ENCODE data around the gene HES3.

The HES3 gene

GRCh38 chr1:6247651-6248050 is 3.7 kb downstream of the HES3 start:
- Histone ChIP-seq H3K4me3 (ENCODE audit: low read depth, low read length) (no peak overlapping the region), H3K9ac (ENCODE audit: low read depth, low read length) (no peak overlapping the region), H3K27ac (ENCODE audit: low read depth, low read length) (no peak overlapping the region), H3K27me3 (ENCODE audit: control insufficient read depth, insufficient read depth, low read length) (peaks cover 66% of the 10 kb centered on the region), H3K4me1 (ENCODE audit: control insufficient read depth, insufficient read depth, low read length) (peaks cover 13% of the 10 kb centered on the region; the same call in 1 of the 2 replicates), H3K9me3 (ENCODE audit: control insufficient read depth, insufficient read depth, low read length) (no peaks in the 10 kb centered on the region), H3K36me3 (ENCODE audit: control insufficient read depth, insufficient read depth, low read length) (no peaks in the 10 kb centered on the region)

- Histone ChIP-seq H3K4me1 (ENCODE audit: control insufficient read depth, insufficient read depth, low read length) (peaks cover 9% of the 10 kb centered on the region; the same call in 1 of the 2 replicates), H3K4me3 (ENCODE audit: low read depth, low read length) (no peak overlapping the region), H3K27me3 (ENCODE audit: control insufficient read depth, insufficient read depth, low read length) (peaks cover 60% of the 10 kb centered on the region), H3K9ac (ENCODE audit: low read depth, low read length) (no peak overlapping the region), H3K36me3 (ENCODE audit: control insufficient read depth, insufficient read depth, low read length) (no peaks in the 10 kb centered on the region), H3K9me3 (ENCODE audit: control insufficient read depth, insufficient read depth, low read length) (no peaks in the 10 kb centered on the region), H3K27ac (ENCODE audit: low read depth, low read length) (no peak overlapping the region)
These were observed 4.3 kb downstream of the HES3 start for GRCh38 chr1:6248161-6248776.

- no peaks in the 10 kb centered on the region for H3K36me3 ChIP-seq (ENCODE audit: control insufficient read depth, insufficient read depth, low read length)
- H3K4me3 ChIP-seq (ENCODE audit: low read depth, low read length), result peak overlapping the region; percentile 45; the same call in 1 of the 2 replicates
- H3K27ac ChIP-seq (ENCODE audit: low read depth, low read length), result no peak overlapping the region
- H3K9me3 ChIP-seq (ENCODE audit: control insufficient read depth, insufficient read depth, low read length), result no peaks in the 10 kb centered on the region
- no peak overlapping the region for H3K9ac ChIP-seq (ENCODE audit: low read depth, low read length)
- peaks cover 4% of the 10 kb centered on the region; the same call in 1 of the 2 replicates for H3K4me1 ChIP-seq (ENCODE audit: control insufficient read depth, insufficient read depth, low read length)
- H3K27me3 ChIP-seq (ENCODE audit: control insufficient read depth, insufficient read depth, low read length), result peaks cover 56% of the 10 kb centered on the region
These were observed 5.2 kb downstream of the HES3 start for GRCh38 chr1:6248932-6249738.

- peaks cover 4% of the 10 kb centered on the region; the same call in 1 of the 2 replicates for H3K4me1 ChIP-seq (ENCODE audit: control insufficient read depth, insufficient read depth, low read length)
- H3K9me3 ChIP-seq (ENCODE audit: control insufficient read depth, insufficient read depth, low read length), result no peaks in the 10 kb centered on the region
- H3K27me3 ChIP-seq (ENCODE audit: control insufficient read depth, insufficient read depth, low read length), result peaks cover 56% of the 10 kb centered on the region
- peaks cover 3% of the 10 kb centered on the region; the same call in 1 of the 2 replicates for H3K36me3 ChIP-seq (ENCODE audit: control insufficient read depth, insufficient read depth, low read length)
- peak overlapping the region; percentile 45; the same call in 1 of the 2 replicates for H3K4me3 ChIP-seq (ENCODE audit: low read depth, low read length)
- no peak overlapping the region for H3K27ac ChIP-seq (ENCODE audit: low read depth, low read length)
- no peak overlapping the region for H3K9ac ChIP-seq (ENCODE audit: low read depth, low read length)
These were observed 6.0 kb downstream of the HES3 start for GRCh38 chr1:6249739-6250689.

GRCh38 chr1:6251233-6251632 is 7.3 kb downstream of the HES3 start:
- no peak overlapping the region for H3K4me3 ChIP-seq (ENCODE audit: low read depth, low read length)
- H3K9me3 ChIP-seq (ENCODE audit: control insufficient read depth, insufficient read depth, low read length), result no peaks in the 10 kb centered on the region
- no peak overlapping the region for H3K9ac ChIP-seq (ENCODE audit: low read depth, low read length)
- H3K4me1 ChIP-seq (ENCODE audit: control insufficient read depth, insufficient read depth, low read length), result peaks cover 4% of the 10 kb centered on the region; the same call in 1 of the 2 replicates
- peaks cover 3% of the 10 kb centered on the region; the same call in 1 of the 2 replicates for H3K36me3 ChIP-seq (ENCODE audit: control insufficient read depth, insufficient read depth, low read length)
- H3K27me3 ChIP-seq (ENCODE audit: control insufficient read depth, insufficient read depth, low read length), result peaks cover 56% of the 10 kb centered on the region
- no peak overlapping the region for H3K27ac ChIP-seq (ENCODE audit: low read depth, low read length)

GRCh38 chr1:6251681-6252373 is 7.8 kb downstream of the HES3 start:
- Histone ChIP-seq H3K4me1 (ENCODE audit: control insufficient read depth, insufficient read depth, low read length) (peaks cover 4% of the 10 kb centered on the region; the same call in 1 of the 2 replicates), H3K27me3 (ENCODE audit: control insufficient read depth, insufficient read depth, low read length) (peaks cover 56% of the 10 kb centered on the region), H3K9me3 (ENCODE audit: control insufficient read depth, insufficient read depth, low read length) (no peaks in the 10 kb centered on the region), H3K36me3 (ENCODE audit: control insufficient read depth, insufficient read depth, low read length) (peaks cover 3% of the 10 kb centered on the region; the same call in 1 of the 2 replicates), H3K27ac (ENCODE audit: low read depth, low read length) (no peak overlapping the region), H3K4me3 (ENCODE audit: low read depth, low read length) (no peak overlapping the region), H3K9ac (ENCODE audit: low read depth, low read length) (no peak overlapping the region)

GRCh38 chr1:6252374-6252710 is 8.4 kb downstream of the HES3 start:
- H3K9me3 ChIP-seq (ENCODE audit: control insufficient read depth, insufficient read depth, low read length), result no peaks in the 10 kb centered on the region
- peaks cover 51% of the 10 kb centered on the region for H3K27me3 ChIP-seq (ENCODE audit: control insufficient read depth, insufficient read depth, low read length)
- no peak overlapping the region for H3K9ac ChIP-seq (ENCODE audit: low read depth, low read length)
- peaks cover 3% of the 10 kb centered on the region; the same call in 1 of the 2 replicates for H3K36me3 ChIP-seq (ENCODE audit: control insufficient read depth, insufficient read depth, low read length)
- no peaks in the 10 kb centered on the region for H3K4me1 ChIP-seq (ENCODE audit: control insufficient read depth, insufficient read depth, low read length)
- H3K27ac ChIP-seq (ENCODE audit: low read depth, low read length), result no peak overlapping the region
- no peak overlapping the region for H3K4me3 ChIP-seq (ENCODE audit: low read depth, low read length)

GRCh38 chr1:6253380-6253779 is 9.4 kb downstream of the HES3 start:
- Histone ChIP-seq H3K9ac (ENCODE audit: low read depth, low read length) (no peak overlapping the region), H3K27ac (ENCODE audit: low read depth, low read length) (no peak overlapping the region), H3K27me3 (ENCODE audit: control insufficient read depth, insufficient read depth, low read length) (peaks cover 40% of the 10 kb centered on the region)

GRCh38 chr1:6254691-6255090 is 10.7 kb downstream of the HES3 start:
- Histone ChIP-seq H3K36me3 (ENCODE audit: control insufficient read depth, insufficient read depth, low read length) (peaks cover 3% of the 10 kb centered on the region; the same call in 1 of the 2 replicates), H3K9me3 (ENCODE audit: control insufficient read depth, insufficient read depth, low read length) (no peaks in the 10 kb centered on the region), H3K27me3 (ENCODE audit: control insufficient read depth, insufficient read depth, low read length) (peaks cover 41% of the 10 kb centered on the region), H3K27ac (ENCODE audit: low read depth, low read length) (no peak overlapping the region), H3K9ac (ENCODE audit: low read depth, low read length) (no peak overlapping the region), H3K4me1 (ENCODE audit: control insufficient read depth, insufficient read depth, low read length) (peaks cover 1% of the 10 kb centered on the region; the same call in 1 of the 2 replicates), H3K4me3 (ENCODE audit: low read depth, low read length) (no peak overlapping the region)

More at GRCh38 chr1:6253380-6253779, 9.4 kb downstream of the HES3 start:
- peaks cover 3% of the 10 kb centered on the region; the same call in 1 of the 2 replicates for H3K36me3 ChIP-seq (ENCODE audit: control insufficient read depth, insufficient read depth, low read length)
- no peaks in the 10 kb centered on the region for H3K4me1 ChIP-seq (ENCODE audit: control insufficient read depth, insufficient read depth, low read length)
- no peaks in the 10 kb centered on the region for H3K9me3 ChIP-seq (ENCODE audit: control insufficient read depth, insufficient read depth, low read length)
- H3K4me3 ChIP-seq (ENCODE audit: low read depth, low read length), result no peak overlapping the region

GRCh38 chr1:6256645-6257044 is 12.7 kb downstream of the HES3 start:
- H3K36me3 ChIP-seq (ENCODE audit: control insufficient read depth, insufficient read depth, low read length), result peaks cover 3% of the 10 kb centered on the region; the same call in 1 of the 2 replicates
- no peak overlapping the region for H3K9ac ChIP-seq (ENCODE audit: low read depth, low read length)
- peaks cover 30% of the 10 kb centered on the region for H3K27me3 ChIP-seq (ENCODE audit: control insufficient read depth, insufficient read depth, low read length)
- no peak overlapping the region for H3K27ac ChIP-seq (ENCODE audit: low read depth, low read length)
- H3K4me3 ChIP-seq (ENCODE audit: low read depth, low read length), result no peak overlapping the region
- peaks cover 3% of the 10 kb centered on the region; the same call in 1 of the 2 replicates for H3K4me1 ChIP-seq (ENCODE audit: control insufficient read depth, insufficient read depth, low read length)
- no peaks in the 10 kb centered on the region for H3K9me3 ChIP-seq (ENCODE audit: control insufficient read depth, insufficient read depth, low read length)
